ENCODE results near the gene PRKAG2.

- TF ChIP-seq POLR2A (IDR thresholded peaks at IDR 0.05; ENCODE audit: low read length) (no peak), GATA1 (IDR thresholded peaks at IDR 0.05; ENCODE audit: low read depth, low read length) (no peak)
Measured at GRCh38 chr7:151833691-151834090, 43.2 kb downstream of the PRKAG2 start.
